ENCODE results near the gene MGAT4B.

Gene MGAT4B

DNA sequence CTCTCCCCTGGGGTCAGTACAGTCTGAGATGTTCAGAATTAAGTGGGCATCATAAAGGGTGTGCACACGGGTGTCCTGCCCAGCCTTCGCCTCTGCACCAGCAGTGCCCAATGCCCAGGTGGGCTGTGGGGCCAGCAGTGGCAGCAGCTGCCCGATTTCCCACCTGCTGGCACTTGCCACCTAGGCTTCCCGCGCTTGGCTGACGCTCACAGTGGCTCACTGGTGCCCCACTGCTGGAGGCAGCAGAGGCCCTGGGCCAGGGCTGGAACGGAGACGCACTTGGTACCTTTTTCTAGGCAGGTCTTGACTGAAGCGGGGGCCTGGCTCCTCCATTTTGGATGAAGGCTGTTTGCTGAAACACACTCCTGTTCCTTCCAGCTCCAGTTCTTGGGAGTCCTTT is 35.0 kb upstream of the MGAT4B start:
- TF ChIP-seq ZNF70 (CRISPR knock-in tag; IDR thresholded peaks at IDR 0.05) (no peak), ESRRG (CRISPR knock-in tag; IDR thresholded peaks at IDR 0.05) (no peak), ARNTL (CRISPR knock-in tag; IDR thresholded peaks at IDR 0.05; ENCODE audit: borderline replicate concordance, low read depth) (no peak), SNAI2 (CRISPR knock-in tag; IDR thresholded peaks at IDR 0.05) (no peak), TOX (CRISPR knock-in tag; IDR thresholded peaks at IDR 0.05; ENCODE audit: borderline replicate concordance) (no peak), ZC3H10 (CRISPR knock-in tag; IDR thresholded peaks at IDR 0.05) (no peak), BACH2 (CRISPR knock-in tag; IDR thresholded peaks at IDR 0.05; ENCODE audit: borderline replicate concordance) (no peak), ZNF565 (CRISPR knock-in tag; conservative IDR thresholded peaks at IDR 0.05; ENCODE audit: low read depth) (no peak), ZFP30 (CRISPR knock-in tag; IDR thresholded peaks at IDR 0.05) (no peak), PPARA (CRISPR knock-in tag; IDR thresholded peaks at IDR 0.05; ENCODE audit: borderline replicate concordance) (no peak), ZFP3 (CRISPR knock-in tag; IDR thresholded peaks at IDR 0.05) (no peak), ISL1 (CRISPR knock-in tag; IDR thresholded peaks at IDR 0.05) (no peak), GLIS3 (CRISPR knock-in tag; IDR thresholded peaks at IDR 0.05) (no peak), CSDC2 (CRISPR knock-in tag; IDR thresholded peaks at IDR 0.05) (no peak), ZNF8 (CRISPR knock-in tag; IDR thresholded peaks at IDR 0.05) (no peak)
- TF ChIP-seq, protein P1, sequence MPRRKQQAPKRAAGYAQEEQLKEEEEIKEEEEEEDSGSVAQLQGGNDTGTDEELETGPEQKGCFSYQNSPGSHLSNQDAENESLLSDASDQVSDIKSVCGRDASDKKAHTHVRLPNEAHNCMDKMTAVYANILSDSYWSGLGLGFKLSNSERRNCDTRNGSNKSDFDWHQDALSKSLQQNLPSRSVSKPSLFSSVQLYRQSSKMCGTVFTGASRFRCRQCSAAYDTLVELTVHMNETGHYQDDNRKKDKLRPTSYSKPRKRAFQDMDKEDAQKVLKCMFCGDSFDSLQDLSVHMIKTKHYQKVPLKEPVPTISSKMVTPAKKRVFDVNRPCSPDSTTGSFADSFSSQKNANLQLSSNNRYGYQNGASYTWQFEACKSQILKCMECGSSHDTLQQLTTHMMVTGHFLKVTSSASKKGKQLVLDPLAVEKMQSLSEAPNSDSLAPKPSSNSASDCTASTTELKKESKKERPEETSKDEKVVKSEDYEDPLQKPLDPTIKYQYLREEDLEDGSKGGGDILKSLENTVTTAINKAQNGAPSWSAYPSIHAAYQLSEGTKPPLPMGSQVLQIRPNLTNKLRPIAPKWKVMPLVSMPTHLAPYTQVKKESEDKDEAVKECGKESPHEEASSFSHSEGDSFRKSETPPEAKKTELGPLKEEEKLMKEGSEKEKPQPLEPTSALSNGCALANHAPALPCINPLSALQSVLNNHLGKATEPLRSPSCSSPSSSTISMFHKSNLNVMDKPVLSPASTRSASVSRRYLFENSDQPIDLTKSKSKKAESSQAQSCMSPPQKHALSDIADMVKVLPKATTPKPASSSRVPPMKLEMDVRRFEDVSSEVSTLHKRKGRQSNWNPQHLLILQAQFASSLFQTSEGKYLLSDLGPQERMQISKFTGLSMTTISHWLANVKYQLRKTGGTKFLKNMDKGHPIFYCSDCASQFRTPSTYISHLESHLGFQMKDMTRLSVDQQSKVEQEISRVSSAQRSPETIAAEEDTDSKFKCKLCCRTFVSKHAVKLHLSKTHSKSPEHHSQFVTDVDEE (CRISPR knock-in tag; IDR thresholded peaks at IDR 0.05): no peak
- TF ChIP-seq, protein P2, sequence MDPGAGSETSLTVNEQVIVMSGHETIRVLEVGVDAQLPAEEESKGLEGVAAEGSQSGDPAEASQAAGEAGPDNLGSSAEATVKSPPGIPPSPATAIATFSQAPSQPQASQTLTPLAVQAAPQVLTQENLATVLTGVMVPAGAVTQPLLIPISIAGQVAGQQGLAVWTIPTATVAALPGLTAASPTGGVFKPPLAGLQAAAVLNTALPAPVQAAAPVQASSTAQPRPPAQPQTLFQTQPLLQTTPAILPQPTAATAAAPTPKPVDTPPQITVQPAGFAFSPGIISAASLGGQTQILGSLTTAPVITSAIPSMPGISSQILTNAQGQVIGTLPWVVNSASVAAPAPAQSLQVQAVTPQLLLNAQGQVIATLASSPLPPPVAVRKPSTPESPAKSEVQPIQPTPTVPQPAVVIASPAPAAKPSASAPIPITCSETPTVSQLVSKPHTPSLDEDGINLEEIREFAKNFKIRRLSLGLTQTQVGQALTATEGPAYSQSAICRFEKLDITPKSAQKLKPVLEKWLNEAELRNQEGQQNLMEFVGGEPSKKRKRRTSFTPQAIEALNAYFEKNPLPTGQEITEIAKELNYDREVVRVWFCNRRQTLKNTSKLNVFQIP (CRISPR knock-in tag; IDR thresholded peaks at IDR 0.05; ENCODE audit: borderline replicate concordance, low read depth): no peak
- TF ChIP-seq, protein P3, sequence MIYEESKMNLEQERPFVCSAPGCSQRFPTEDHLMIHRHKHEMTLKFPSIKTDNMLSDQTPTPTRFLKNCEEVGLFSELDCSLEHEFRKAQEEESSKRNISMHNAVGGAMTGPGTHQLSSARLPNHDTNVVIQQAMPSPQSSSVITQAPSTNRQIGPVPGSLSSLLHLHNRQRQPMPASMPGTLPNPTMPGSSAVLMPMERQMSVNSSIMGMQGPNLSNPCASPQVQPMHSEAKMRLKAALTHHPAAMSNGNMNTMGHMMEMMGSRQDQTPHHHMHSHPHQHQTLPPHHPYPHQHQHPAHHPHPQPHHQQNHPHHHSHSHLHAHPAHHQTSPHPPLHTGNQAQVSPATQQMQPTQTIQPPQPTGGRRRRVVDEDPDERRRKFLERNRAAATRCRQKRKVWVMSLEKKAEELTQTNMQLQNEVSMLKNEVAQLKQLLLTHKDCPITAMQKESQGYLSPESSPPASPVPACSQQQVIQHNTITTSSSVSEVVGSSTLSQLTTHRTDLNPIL (CRISPR knock-in tag; IDR thresholded peaks at IDR 0.05; ENCODE audit: low read depth): no peak
- TF ChIP-seq, protein P4, sequence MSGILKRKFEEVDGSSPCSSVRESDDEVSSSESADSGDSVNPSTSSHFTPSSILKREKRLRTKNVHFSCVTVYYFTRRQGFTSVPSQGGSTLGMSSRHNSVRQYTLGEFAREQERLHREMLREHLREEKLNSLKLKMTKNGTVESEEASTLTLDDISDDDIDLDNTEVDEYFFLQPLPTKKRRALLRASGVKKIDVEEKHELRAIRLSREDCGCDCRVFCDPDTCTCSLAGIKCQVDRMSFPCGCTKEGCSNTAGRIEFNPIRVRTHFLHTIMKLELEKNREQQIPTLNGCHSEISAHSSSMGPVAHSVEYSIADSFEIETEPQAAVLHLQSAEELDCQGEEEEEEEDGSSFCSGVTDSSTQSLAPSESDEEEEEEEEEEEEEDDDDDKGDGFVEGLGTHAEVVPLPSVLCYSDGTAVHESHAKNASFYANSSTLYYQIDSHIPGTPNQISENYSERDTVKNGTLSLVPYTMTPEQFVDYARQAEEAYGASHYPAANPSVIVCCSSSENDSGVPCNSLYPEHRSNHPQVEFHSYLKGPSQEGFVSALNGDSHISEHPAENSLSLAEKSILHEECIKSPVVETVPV (CRISPR knock-in tag; IDR thresholded peaks at IDR 0.05): no peak
- peak; percentile 2; the same call in 2 of the 3 replicates for ATAC-seq

DNA sequence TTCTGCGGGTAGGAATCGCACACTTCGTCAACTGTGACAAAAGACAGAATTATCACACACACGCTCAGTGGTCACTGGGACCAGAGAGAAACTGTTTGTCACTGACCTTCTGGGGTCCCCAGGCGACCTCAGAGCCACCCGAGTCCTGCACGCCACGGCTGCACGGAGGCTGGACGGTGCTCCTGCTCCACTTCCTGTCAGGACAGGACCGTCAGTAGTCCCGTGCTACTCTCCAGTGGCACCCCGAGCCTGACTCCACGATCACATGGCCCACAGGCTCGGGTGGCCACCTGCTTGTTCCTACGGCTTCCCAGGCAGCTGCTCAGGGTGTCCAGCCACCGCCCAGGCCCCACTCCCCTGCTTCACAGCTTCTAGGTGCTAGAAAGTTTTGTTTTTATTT is 34.1 kb upstream of the MGAT4B start:
- TF ChIP-seq ZNF70 (CRISPR knock-in tag; IDR thresholded peaks at IDR 0.05) (no peak), ZFP3 (CRISPR knock-in tag; IDR thresholded peaks at IDR 0.05) (no peak), ZC3H10 (CRISPR knock-in tag; IDR thresholded peaks at IDR 0.05) (no peak), TOX (CRISPR knock-in tag; IDR thresholded peaks at IDR 0.05; ENCODE audit: borderline replicate concordance) (no peak), OSR1 (CRISPR knock-in tag; IDR thresholded peaks at IDR 0.05) (no peak), ARNTL (CRISPR knock-in tag; IDR thresholded peaks at IDR 0.05; ENCODE audit: borderline replicate concordance, low read depth) (no peak), CSDC2 (CRISPR knock-in tag; IDR thresholded peaks at IDR 0.05) (no peak), BACH2 (CRISPR knock-in tag; IDR thresholded peaks at IDR 0.05; ENCODE audit: borderline replicate concordance) (no peak)
- TF ChIP-seq, protein P4 (CRISPR knock-in tag; IDR thresholded peaks at IDR 0.05): no peak
- TF ChIP-seq, protein P5, sequence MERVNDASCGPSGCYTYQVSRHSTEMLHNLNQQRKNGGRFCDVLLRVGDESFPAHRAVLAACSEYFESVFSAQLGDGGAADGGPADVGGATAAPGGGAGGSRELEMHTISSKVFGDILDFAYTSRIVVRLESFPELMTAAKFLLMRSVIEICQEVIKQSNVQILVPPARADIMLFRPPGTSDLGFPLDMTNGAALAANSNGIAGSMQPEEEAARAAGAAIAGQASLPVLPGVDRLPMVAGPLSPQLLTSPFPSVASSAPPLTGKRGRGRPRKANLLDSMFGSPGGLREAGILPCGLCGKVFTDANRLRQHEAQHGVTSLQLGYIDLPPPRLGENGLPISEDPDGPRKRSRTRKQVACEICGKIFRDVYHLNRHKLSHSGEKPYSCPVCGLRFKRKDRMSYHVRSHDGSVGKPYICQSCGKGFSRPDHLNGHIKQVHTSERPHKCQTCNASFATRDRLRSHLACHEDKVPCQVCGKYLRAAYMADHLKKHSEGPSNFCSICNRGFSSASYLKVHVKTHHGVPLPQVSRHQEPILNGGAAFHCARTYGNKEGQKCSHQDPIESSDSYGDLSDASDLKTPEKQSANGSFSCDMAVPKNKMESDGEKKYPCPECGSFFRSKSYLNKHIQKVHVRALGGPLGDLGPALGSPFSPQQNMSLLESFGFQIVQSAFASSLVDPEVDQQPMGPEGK (CRISPR knock-in tag; IDR thresholded peaks at IDR 0.05; ENCODE audit: borderline replicate concordance): no peak
- TF ChIP-seq, protein P3 (CRISPR knock-in tag; IDR thresholded peaks at IDR 0.05; ENCODE audit: low read depth): no peak
- TF ChIP-seq, protein P1 (CRISPR knock-in tag; IDR thresholded peaks at IDR 0.05): no peak
- peak; percentile 2; the same call in 2 of the 3 replicates for ATAC-seq

Measured in SK-N-SH treated with all-trans-retinoic acid at 6 μM for 48 hours (cell line).